T-helper 2 cell (primary cell): ENCODE measurements around the gene ATXN7L3.
"Not testable (repeated sequence)": the region's sequence is repeated elsewhere in the genome, so short reads cannot be mapped to it uniquely, and the experiment has no call there.

Source experiments
- DNase-seq, 5 experiments: peaks; one replicate each; pipeline versions ENCODE4 v3.0.0 to v3.0.0-alpha.2; 2012 to 2022

The ATXN7L3 gene

GRCh38 chr17:44174427-44174826 lies 25.3 kb downstream of the ATXN7L3 start:
- DNase-seq, result no peak

GRCh38 chr17:44171931-44172455 lies 27.7 kb downstream of the ATXN7L3 start:
- DNase-seq, result no peak

GRCh38 chr17:44170499-44171201 lies 29.0 kb downstream of the ATXN7L3 start, which contains the start of gene ASB16:
TSS of gene ASB16 (plus strand) at chr17:44170704. CDS start at chr17:44170790, 86 bp downstream.
- DNase-seq, result no peak

- no peak for DNase-seq
Measured at GRCh38 chr17:44170135-44170498, 29.6 kb downstream of the ATXN7L3 start.

- no peak for DNase-seq
Measured at GRCh38 chr17:44167181-44167861, 32.4 kb downstream of the ATXN7L3 start.

- DNase-seq, result no peak
Measured at GRCh38 chr17:44164476-44164875, 35.2 kb downstream of the ATXN7L3 start.

- DNase-seq, result peak in 3 of 5 experiments; percentile 28 to 92 (median 60)
Measured at GRCh38 chr17:44159519-44160210, 40.0 kb downstream of the ATXN7L3 start.

- no peak for DNase-seq
Measured at GRCh38 chr17:44155488-44155887, 44.2 kb downstream of the ATXN7L3 start.

- no peak for DNase-seq
Measured at GRCh38 chr17:44152875-44153274, 46.8 kb downstream of the ATXN7L3 start.

- DNase-seq, result no peak
Measured at GRCh38 chr17:44149750-44150329, 49.8 kb downstream of the ATXN7L3 start.

- not testable (repeated sequence) for DNase-seq
Measured at GRCh38 chr17:44149066-44149465, 50.6 kb downstream of the ATXN7L3 start.

GRCh38 chr17:44147812-44148211 lies 51.9 kb downstream of the ATXN7L3 start:
- no peak for DNase-seq

GRCh38 chr17:44146375-44147346 lies 53.0 kb downstream of the ATXN7L3 start:
- DNase-seq, result no peak

GRCh38 chr17:44144966-44145739 lies 54.5 kb downstream of the ATXN7L3 start:
- no peak for DNase-seq

- not testable (repeated sequence) for DNase-seq
Measured at GRCh38 chr17:44143921-44144320, 55.8 kb downstream of the ATXN7L3 start.
